Psoas muscle (tissue), 8 donors: ENCODE measurements around the gene KLC3. TPM values are rescaled to one million over a fixed set of nuclear protein-coding genes. Genes with fewer than 3 reads are reported as not detected.

Experiments
- ATAC-seq, 4 donors: fragments of 200-7000 bp; cut with Tn5 transposase; one replicate each; pipeline ENCODE4 v1.9.1; 2020; ENCODE audit warnings: moderate library complexity in 3 of 4, mild to moderate bottlenecking in 2 of 4
- DNase-seq, 2 donors: peaks; one replicate each; pipeline ENCODE4 v3.0.0-alpha.2; 2020
- H3K27ac ChIP-seq: fragments of 200-600 bp; one replicate; pipeline ENCODE4 v1.8.0; 2022
- H3K27me3 ChIP-seq, 3 donors: fragments of 200-600 bp in 1 of 3; one replicate each; pipeline versions ENCODE4 v1.6.1 to v1.8.0; 2013 to 2022; ENCODE audit warnings: low read length in 2 of 3, mild to moderate bottlenecking in 2 of 3, moderate library complexity in 1 of 3; ENCODE audit not compliant: insufficient read depth in 3 of 3
- H3K36me3 ChIP-seq, 2 donors: fragments of 200-600 bp in 1 of 2; one replicate each; pipeline versions ENCODE4 v1.6.1 to v1.8.0; 2013 to 2022; ENCODE audit warnings: low read depth in 1 of 2, mild to moderate bottlenecking in 1 of 2, moderate library complexity in 1 of 2; ENCODE audit not compliant: insufficient read depth in 1 of 2
- H3K4me1 ChIP-seq: fragments of 200-600 bp; one replicate; pipeline ENCODE4 v1.8.0; 2022
- H3K4me3 ChIP-seq: fragments of 200-600 bp; one replicate; pipeline ENCODE4 v1.8.0; 2022; ENCODE audit warnings: mild to moderate bottlenecking
- H3K9me3 ChIP-seq: fragments of 200-600 bp; one replicate; pipeline ENCODE4 v1.8.0; 2022
- WGBS, 3 donors: extraction: QIAGEN DNeasy Blood & Tissue Kit; methylation state at CpG; one replicate each; pipeline versions ENCODE4 v1.1.6 to v1.1.7; 2013; 5-methylcytosine and 5-hydroxymethylcytosine counted together
- intact Hi-C, 2 donors: fragments of 100-400 bp; cut with DNase I; formaldehyde crosslinking; loops; one replicate each; pipeline versions ENCODE4 v1.11.0 to v1.14.2; 2022
- polyA plus RNA-seq, 3 donors: library from polyadenylated mRNA; stranded (reverse); fragments of 200-250 nt; gene quantifications; one replicate each; pipeline ENCODE4 v1.2.3, GENCODE V29; 2013
- total RNA-seq, 4 donors: library from RNA; stranded (reverse); fragmentation: NEBNext Ultra II Directional in 2 of 4; extraction: Animal tissue kit (Norgen Biotek cat#: 25700) in 2 of 4; gene quantifications; one replicate each; pipeline versions ENCODE4 v1.2.1 to v1.2.4, GENCODE V29; 2021 to 2023
- TF ChIP-seq, protein P1 (sequence below): fragments of 200-600 bp; IDR thresholded peaks from one replicate; pipeline ENCODE4 v1.8.0; 2022; ENCODE audit warnings: antibody characterized with exemption
- donor health status: healthy with polysubstance abuse.
- donor health status: DM: no; HTN: no; CAD: no; lungs with moderate emphysema.
- donor health status: Bipolar disorder and iron deficiency.
- donor health status: healthy.
- donor health status: DM: yes; HTN: yes; CAD: no.
- donor health status: DM: no; HTN: no; CAD: no.
- donor health status: DM: no; HTN: no; CAD: no.
- donor health status: DM: yes; HTN: yes; CAD: no.

KLC3 gene
- total and polyA plus RNA-seq, 7 donors: 0.03 to 0.27 (median 0.08) TPM; not detected in 3

DNA sequence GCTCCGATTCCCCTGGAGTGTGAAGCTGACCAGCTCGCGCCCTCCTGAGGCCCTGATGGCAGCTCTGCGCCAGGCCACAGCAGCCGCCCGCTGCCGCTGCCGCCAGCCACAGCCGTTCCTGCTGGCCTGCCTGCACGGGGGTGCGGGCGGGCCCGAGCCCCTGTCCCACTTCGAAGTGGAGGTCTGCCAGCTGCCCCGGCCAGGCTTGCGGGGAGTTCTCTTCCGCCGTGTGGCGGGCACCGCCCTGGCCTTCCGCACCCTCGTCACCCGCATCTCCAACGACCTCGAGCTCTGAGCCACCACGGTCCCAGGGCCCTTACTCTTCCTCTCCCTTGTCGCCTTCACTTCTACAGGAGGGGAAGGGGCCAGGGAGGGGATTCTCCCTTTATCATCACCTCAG is 38.1 kb upstream of the KLC3 start:
- H3K36me3 ChIP-seq: peaks cover 0 to 21% of the 10 kb centered on the region in 2 donors
- no peaks in the 10 kb centered on the region for H3K27me3 ChIP-seq
- DNase-seq: no peak
- no peak overlapping the region for H3K4me3 ChIP-seq
- H3K9me3 ChIP-seq: peaks cover 5% of the 10 kb centered on the region
- TF ChIP-seq, protein P1, sequence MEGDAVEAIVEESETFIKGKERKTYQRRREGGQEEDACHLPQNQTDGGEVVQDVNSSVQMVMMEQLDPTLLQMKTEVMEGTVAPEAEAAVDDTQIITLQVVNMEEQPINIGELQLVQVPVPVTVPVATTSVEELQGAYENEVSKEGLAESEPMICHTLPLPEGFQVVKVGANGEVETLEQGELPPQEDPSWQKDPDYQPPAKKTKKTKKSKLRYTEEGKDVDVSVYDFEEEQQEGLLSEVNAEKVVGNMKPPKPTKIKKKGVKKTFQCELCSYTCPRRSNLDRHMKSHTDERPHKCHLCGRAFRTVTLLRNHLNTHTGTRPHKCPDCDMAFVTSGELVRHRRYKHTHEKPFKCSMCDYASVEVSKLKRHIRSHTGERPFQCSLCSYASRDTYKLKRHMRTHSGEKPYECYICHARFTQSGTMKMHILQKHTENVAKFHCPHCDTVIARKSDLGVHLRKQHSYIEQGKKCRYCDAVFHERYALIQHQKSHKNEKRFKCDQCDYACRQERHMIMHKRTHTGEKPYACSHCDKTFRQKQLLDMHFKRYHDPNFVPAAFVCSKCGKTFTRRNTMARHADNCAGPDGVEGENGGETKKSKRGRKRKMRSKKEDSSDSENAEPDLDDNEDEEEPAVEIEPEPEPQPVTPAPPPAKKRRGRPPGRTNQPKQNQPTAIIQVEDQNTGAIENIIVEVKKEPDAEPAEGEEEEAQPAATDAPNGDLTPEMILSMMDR: no peak
- H3K27ac ChIP-seq: peak overlapping the region; percentile 23
- H3K4me1 ChIP-seq: peaks cover 12% of the 10 kb centered on the region
- intact Hi-C loops: no loop called here
- peak in 1 of 4 donors; percentile 7 for ATAC-seq
- WGBS, 3 donors: 64 to 78% (median 73%) methylated on average over 23 to 27 of the region's 27 CpGs

DNA sequence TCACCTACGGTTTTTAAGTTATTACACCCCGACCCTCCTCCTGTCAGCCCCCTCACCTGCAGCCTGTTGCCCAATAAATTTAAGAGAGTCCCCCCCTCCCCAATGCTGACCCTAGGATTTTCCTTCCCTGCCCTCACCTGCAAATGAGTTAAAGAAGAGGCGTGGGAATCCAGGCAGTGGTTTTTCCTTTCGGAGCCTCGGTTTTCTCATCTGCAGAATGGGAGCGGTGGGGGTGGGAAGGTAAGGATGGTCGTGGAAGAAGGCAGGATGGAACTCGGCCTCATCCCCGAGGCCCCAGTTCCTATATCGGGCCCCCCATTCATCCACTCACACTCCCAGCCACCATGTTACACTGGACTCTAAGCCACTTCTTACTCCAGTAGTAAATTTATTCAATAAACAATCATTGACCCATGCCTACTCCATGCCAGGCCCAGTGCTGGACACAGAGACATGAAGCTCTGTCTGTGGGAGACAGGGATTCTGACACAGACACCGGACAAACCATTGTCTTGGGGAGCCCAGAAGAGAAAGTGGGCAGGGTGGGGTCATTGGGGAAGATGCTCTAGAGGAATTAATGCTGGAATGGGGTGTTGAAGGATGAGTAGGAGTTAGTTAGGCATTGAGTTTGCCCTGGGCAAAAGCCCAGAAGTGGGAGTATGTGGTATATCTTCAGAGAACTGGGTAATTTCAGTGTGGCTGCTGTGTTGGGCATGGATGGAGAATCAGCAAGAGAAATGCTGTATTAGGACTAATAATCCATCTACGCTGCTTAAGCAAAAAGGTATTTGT is 37.1 kb upstream of the KLC3 start:
- DNase-seq: no peak
- H3K4me1 ChIP-seq: peaks cover 18% of the 10 kb centered on the region
- H3K27ac ChIP-seq: no peak overlapping the region
- WGBS, 3 donors: 83 to 98% (median 84%) methylated on average over 12 of the region's 12 CpGs
- ATAC-seq: no peak
- H3K27me3 ChIP-seq: no peaks in the 10 kb centered on the region
- peaks cover 0 to 27% of the 10 kb centered on the region in 2 donors for H3K36me3 ChIP-seq
- TF ChIP-seq, protein P1: no peak
- intact Hi-C loops: no loop called here
- peaks cover 5% of the 10 kb centered on the region for H3K9me3 ChIP-seq
- H3K4me3 ChIP-seq: no peak overlapping the region

DNA sequence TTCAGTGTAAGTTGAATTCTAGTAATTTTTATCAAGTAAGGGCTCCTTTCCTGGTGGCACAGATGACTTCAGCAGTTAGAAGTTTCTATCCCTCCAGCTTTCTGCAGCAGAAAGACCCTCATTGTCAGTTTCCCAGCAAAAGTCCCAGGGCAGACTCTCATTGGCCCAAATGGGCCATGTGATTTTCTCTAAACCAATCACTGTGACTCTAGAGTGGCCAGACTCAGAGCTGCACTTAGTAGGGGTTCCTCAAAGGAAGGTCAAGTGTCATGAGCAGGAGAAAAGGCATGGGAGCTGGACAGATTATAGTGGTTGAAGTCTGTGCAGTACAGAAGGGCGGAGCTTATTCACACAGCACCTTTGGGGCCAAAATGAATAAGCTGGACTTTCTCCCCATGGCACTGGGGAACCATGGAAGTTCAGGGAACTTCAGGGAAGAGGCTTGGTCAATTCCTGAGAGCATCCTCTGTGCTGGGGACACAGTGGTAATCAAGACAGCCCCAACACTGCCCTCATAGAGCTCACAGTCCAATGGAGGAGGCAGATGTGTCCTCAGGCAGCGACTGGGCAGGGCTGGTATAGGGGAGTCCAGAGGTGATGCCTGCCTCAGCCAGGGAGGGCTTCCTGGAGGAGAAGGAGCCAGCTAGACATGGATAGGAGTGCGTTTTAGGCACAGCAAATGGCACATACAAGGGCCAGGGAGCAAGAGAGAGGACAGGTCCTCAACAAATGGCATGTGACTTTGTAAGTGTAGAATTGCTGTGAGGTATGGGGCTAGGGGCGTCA is 36.2 kb upstream of the KLC3 start:
- Histone ChIP-seq H3K4me1 (peaks cover 18% of the 10 kb centered on the region), H3K36me3 (peaks cover 0 to 32% of the 10 kb centered on the region in 2 donors), H3K27ac (peak overlapping the region; percentile 72), H3K27me3 (no peaks in the 10 kb centered on the region), H3K4me3 (no peak overlapping the region), H3K9me3 (peaks cover 5% of the 10 kb centered on the region)
- TF ChIP-seq, protein P1: no peak
- intact Hi-C loops: no loop called here
- peak in 3 of 4 donors; percentile 0 to 4 (median 1) for ATAC-seq
- WGBS, 3 donors: 38 to 63% (median 41%) methylated on average over 4 of the region's 4 CpGs
- no peak for DNase-seq

DNA sequence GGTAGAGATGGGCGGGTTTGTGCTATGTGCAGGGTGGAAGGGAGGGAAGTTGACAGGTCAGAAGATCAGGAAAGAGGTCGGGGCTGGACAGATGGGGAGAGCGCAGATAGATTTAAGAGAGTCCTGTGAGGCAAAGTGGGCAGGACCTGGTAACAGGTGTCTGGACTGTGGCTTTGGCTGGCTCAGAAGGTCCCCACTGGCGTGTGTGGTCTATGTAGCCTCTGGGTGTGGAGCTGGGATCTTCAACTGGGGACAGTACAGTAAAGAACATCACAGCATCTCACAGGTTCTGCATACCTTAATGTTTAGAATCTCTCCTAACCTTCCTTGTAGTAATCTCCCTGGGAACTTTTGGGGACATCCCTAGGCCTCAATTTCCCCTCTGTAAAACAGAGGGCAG is 35.5 kb upstream of the KLC3 start:
- ATAC-seq (peak; percentile 24 to 52 (median 26)), DNase-seq (no peak)
- Histone ChIP-seq H3K27ac (peak overlapping the region; percentile 72), H3K27me3 (no peaks in the 10 kb centered on the region), H3K9me3 (peaks cover 5% of the 10 kb centered on the region), H3K4me1 (peaks cover 18% of the 10 kb centered on the region), H3K36me3 (peaks cover 0 to 37% of the 10 kb centered on the region in 2 donors), H3K4me3 (no peak overlapping the region)
- 20 to 26% (median 23%) methylated on average over 4 of the region's 4 CpGs for WGBS, 3 donors
- TF ChIP-seq, protein P1: no peak
- intact Hi-C loops: no loop called here
